Right ventricle myocardium superior (tissue), 1 donor: ENCODE results near the gene AHNAK. TPM values are rescaled to one million over a fixed set of nuclear protein-coding genes. Genes with fewer than 3 reads are reported as not detected.
"Not testable (repeated sequence)": the region's sequence is repeated elsewhere in the genome, so short reads cannot be mapped to it uniquely, and the experiment has no call there.

Source experiments
- ATAC-seq: fragments of 200-7000 bp; cut with Tn5 transposase; one replicate; pipeline ENCODE4 v1.9.1; 2020; ENCODE audit warnings: mild to moderate bottlenecking; ENCODE audit not compliant: poor library complexity
- DNase-seq: peaks from one replicate; pipeline ENCODE4 v3.0.0-alpha.2; 2020
- intact Hi-C: fragments of 100-400 bp; cut with DNase I; formaldehyde crosslinking; loops from one replicate; pipeline ENCODE4 v1.11.2; 2022
- total RNA-seq: library from RNA; stranded (reverse); fragmentation: NEBNext Ultra II Directional; extraction: Animal tissue kit (Norgen Biotek cat#: 25700); gene quantifications from one replicate; pipeline ENCODE4 v1.2.1, GENCODE V29; 2021
- donor health status: DM: no; HTN: yes; CAD: no; lungs with severe emphysema.

AHNAK gene
- total RNA-seq, 1 donor from 2014 or later = 318 TPM

- intact Hi-C loops = loop anchor here (5.0 kb wide), 1 partner anchor 134 kb away; no protein-coding TSS in a partner anchor
- DNase-seq (peak; percentile 94), ATAC-seq (peak; percentile 64)
These were observed 9.7 kb upstream of the AHNAK start for GRCh38 chr11:62556108-62556874.

- ATAC-seq (no peak), DNase-seq (peak; percentile 64)
- intact Hi-C loops = loop anchor here (5.0 kb wide), 1 partner anchor 133 kb away; no protein-coding TSS in a partner anchor
These were observed 9.0 kb upstream of the AHNAK start for GRCh38 chr11:62555464-62556107.

GRCh38 chr11:62554387-62555167, 8.0 kb upstream of the AHNAK start:
- no peak for DNase-seq
- intact Hi-C loops = loop anchor here (5.0 kb wide), 1 partner anchor 132 kb away; no protein-coding TSS in a partner anchor

GRCh38 chr11:62553839-62554361, 7.3 kb upstream of the AHNAK start:
- no peak for ATAC-seq
- intact Hi-C loops = no loop called here
- no peak for DNase-seq

More at GRCh38 chr11:62554387-62555167, 8.0 kb upstream of the AHNAK start:
- ATAC-seq = no peak

GRCh38 chr11:62553080-62553838, 6.7 kb upstream of the AHNAK start:
- ATAC-seq = peak; percentile 81
- intact Hi-C loops = no loop called here
- peak; percentile 91 for DNase-seq

- intact Hi-C loops = no loop called here
- ATAC-seq (no peak), DNase-seq (no peak)
These were observed 6.0 kb upstream of the AHNAK start for GRCh38 chr11:62552485-62553079.

GRCh38 chr11:62550478-62550877, 3.9 kb upstream of the AHNAK start:
- intact Hi-C loops, ATAC-seq, DNase-seq: not testable (repeated sequence)

- no peak for ATAC-seq
- intact Hi-C loops = loop anchor here (5.0 kb wide), 1 partner anchor 151 kb away; no protein-coding TSS in a partner anchor
- no peak for DNase-seq
These were observed 2.1 kb upstream of the AHNAK start for GRCh38 chr11:62548545-62549335.

GRCh38 chr11:62547691-62548281, 1.2 kb upstream of the AHNAK start:
- DNase-seq (peak; percentile 73), ATAC-seq (peak; percentile 34)

GRCh38 chr11:62546929-62547625, 471 bp upstream of the AHNAK start:
- ATAC-seq (peak; percentile 0), DNase-seq (peak; percentile 62)
- intact Hi-C loops = loop anchor here (5.0 kb wide), 1 partner anchor 150 kb away; no protein-coding TSS in a partner anchor

More at GRCh38 chr11:62547691-62548281, 1.2 kb upstream of the AHNAK start:
- intact Hi-C loops = loop anchor here (5.0 kb wide), 1 partner anchor 150 kb away; no protein-coding TSS in a partner anchor

- intact Hi-C loops = loop anchor here (5.0 kb wide), 1 partner anchor 148 kb away; no protein-coding TSS in a partner anchor
- ATAC-seq (peak; percentile 70), DNase-seq (peak; percentile 96)
These were observed 966 bp downstream of the AHNAK start for GRCh38 chr11:62545437-62546243.

GRCh38 chr11:62544581-62545436, 1.8 kb downstream of the AHNAK start:
- peak; percentile 67 for DNase-seq
- no peak for ATAC-seq
- intact Hi-C loops = loop anchor here (5.0 kb wide), 3 partner anchors 38 to 148 kb away; no protein-coding TSS in a partner anchor

- intact Hi-C loops = loop anchor here (5.0 kb wide), 2 partner anchors 37 to 117 kb away; no protein-coding TSS in a partner anchor
- ATAC-seq = no peak
- DNase-seq = no peak
These were observed 2.7 kb downstream of the AHNAK start for GRCh38 chr11:62543680-62544444.
